ENCODE measurements around the gene JCAD.
A peak's percentile ranks its signal among the peaks of the same experiment; 100 is the strongest.

JCAD gene

DNA sequence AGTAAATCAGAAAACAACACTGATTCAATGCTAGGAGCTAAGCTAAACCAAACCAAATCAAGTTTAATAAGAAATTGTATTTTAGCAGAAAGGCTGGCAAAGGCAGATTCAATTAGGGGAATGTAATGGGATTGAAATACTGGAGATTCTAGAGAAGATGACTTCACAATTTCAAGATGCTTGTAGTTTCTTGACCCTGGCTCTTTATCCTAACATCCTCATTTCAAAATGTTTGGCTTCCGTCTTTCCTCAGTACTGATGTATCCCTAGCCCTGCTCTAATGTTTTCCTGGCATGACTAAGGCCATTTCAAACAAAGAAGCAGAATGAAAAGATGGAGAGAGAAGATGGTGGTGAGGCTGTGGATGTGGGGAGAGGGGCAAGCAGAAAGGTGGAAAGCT, 2.7 kb upstream of the JCAD start:
- TF ChIP-seq, protein P1, sequence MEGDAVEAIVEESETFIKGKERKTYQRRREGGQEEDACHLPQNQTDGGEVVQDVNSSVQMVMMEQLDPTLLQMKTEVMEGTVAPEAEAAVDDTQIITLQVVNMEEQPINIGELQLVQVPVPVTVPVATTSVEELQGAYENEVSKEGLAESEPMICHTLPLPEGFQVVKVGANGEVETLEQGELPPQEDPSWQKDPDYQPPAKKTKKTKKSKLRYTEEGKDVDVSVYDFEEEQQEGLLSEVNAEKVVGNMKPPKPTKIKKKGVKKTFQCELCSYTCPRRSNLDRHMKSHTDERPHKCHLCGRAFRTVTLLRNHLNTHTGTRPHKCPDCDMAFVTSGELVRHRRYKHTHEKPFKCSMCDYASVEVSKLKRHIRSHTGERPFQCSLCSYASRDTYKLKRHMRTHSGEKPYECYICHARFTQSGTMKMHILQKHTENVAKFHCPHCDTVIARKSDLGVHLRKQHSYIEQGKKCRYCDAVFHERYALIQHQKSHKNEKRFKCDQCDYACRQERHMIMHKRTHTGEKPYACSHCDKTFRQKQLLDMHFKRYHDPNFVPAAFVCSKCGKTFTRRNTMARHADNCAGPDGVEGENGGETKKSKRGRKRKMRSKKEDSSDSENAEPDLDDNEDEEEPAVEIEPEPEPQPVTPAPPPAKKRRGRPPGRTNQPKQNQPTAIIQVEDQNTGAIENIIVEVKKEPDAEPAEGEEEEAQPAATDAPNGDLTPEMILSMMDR (conservative IDR thresholded peaks at IDR 0.05): no peak
- TF ChIP-seq ZFX (IDR thresholded peaks at IDR 0.05): no peak
- H3K27ac ChIP-seq: no peak overlapping the region

GRCh38 chr10:30058570-30059132, 735 bp downstream of the JCAD start:
- TF ChIP-seq, protein P1 (conservative IDR thresholded peaks at IDR 0.05): no peak
- TF ChIP-seq ZFX (IDR thresholded peaks at IDR 0.05): no peak
- H3K27ac ChIP-seq: peak overlapping the region; percentile 44

DNA sequence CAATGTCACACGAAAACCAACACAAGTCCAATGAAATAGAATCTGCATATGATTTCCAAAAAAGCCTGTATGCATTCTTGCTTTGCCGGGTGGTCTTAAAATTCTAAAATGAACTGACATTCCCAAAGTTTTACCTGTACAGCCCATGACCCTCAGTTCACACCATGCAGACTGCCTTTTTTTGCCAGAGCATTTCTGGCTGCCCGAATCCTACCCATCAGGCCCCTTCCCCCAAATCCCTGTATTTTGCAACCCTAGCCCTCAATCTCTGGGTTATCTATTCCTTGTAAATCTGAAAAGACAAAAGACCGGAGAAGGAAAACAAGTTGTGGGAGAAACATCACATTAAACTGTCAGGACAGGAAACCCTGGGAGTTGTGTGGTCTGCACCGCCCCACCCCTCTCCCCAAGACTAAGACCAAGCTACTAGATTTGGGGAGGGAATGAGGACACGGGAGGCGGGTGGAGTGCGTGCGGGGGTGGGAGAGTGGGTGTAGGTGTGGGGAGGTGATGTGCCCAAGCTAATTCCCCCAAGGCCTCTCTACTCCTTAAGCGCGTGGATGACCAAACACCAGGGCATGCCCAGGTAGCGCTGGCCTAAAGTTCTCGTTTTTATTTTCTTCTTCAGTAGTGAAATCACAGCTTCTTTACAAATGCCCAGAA, 1.4 kb downstream of the JCAD start:
- H3K27ac ChIP-seq: no peak overlapping the region

GRCh38 chr10:30057421-30057841, 2.0 kb downstream of the JCAD start:
- no peak for TF ChIP-seq ZFX (IDR thresholded peaks at IDR 0.05)
- TF ChIP-seq, protein P1 (conservative IDR thresholded peaks at IDR 0.05): no peak
- no peak overlapping the region for H3K27ac ChIP-seq

More for the DNA sequence above, 1.4 kb downstream of the JCAD start:
- TF ChIP-seq, protein P1 (conservative IDR thresholded peaks at IDR 0.05): no peak
- TF ChIP-seq ZFX (IDR thresholded peaks at IDR 0.05): no peak

- H3K27ac ChIP-seq: no peak overlapping the region
- no peak for TF ChIP-seq ZFX (IDR thresholded peaks at IDR 0.05)
- TF ChIP-seq, protein P1 (conservative IDR thresholded peaks at IDR 0.05): no peak
These were observed 2.5 kb downstream of the JCAD start for GRCh38 chr10:30056767-30057355.

- TF ChIP-seq ZFX (IDR thresholded peaks at IDR 0.05): no peak
- TF ChIP-seq, protein P1 (conservative IDR thresholded peaks at IDR 0.05): no peak
These were observed 3.1 kb downstream of the JCAD start for GRCh38 chr10:30056281-30056680.

DNA sequence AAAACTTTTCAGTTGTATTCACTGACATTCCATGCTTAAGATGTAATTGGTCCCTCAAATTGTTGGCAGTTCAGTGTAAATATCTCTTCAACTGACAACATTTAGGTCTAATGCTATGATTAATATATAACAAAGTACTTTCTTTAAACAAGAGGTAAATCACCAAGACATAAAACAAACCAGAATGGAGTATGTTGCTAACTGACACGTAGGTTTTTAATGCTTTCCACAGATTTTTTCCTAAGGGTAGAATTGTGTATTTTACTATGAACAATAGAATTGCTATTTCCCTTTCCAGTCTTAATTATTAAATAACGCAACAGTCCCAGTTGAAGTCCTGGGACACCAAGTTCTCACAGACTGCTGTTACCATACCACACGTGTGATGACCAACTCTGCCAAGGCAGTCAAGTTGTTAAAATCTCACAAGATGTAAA, 4.1 kb downstream of the JCAD start:
- TF ChIP-seq, protein P1 (conservative IDR thresholded peaks at IDR 0.05): no peak
- no peak for TF ChIP-seq ZFX (IDR thresholded peaks at IDR 0.05)
- no peak overlapping the region for H3K27ac ChIP-seq

More at GRCh38 chr10:30056281-30056680, 3.1 kb downstream of the JCAD start:
- no peak overlapping the region for H3K27ac ChIP-seq
